Measurements from ENCODE around the gene CTNNBL1. TPM values are rescaled to one million over a fixed set of nuclear protein-coding genes. Genes with fewer than 3 reads are reported as not detected.

The CTNNBL1 gene
- total and polyA plus RNA-seq, 2 experiments from 2014 or later = 36.3 to 68.7 TPM

DNA sequence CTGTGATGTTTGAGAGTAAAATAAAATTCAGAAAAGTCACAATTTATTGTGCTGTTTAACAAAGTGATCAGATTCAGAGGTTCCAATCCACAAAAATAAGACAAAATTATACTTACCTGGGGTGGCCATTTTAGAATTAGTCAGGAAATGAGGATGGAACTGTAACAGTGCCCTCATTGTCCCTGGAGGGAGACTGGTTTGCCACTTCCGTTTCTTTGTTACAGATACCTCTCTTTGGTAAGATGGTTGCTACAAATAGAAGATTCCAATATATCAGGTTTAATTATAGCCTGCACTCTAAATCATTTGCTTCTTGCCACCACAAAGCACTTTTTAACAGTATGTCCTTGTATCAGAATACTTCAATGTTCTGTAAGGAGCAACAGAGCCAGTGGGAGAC lies 95.6 kb downstream of the CTNNBL1 start (continued):
- TF ChIP-seq, protein P1, sequence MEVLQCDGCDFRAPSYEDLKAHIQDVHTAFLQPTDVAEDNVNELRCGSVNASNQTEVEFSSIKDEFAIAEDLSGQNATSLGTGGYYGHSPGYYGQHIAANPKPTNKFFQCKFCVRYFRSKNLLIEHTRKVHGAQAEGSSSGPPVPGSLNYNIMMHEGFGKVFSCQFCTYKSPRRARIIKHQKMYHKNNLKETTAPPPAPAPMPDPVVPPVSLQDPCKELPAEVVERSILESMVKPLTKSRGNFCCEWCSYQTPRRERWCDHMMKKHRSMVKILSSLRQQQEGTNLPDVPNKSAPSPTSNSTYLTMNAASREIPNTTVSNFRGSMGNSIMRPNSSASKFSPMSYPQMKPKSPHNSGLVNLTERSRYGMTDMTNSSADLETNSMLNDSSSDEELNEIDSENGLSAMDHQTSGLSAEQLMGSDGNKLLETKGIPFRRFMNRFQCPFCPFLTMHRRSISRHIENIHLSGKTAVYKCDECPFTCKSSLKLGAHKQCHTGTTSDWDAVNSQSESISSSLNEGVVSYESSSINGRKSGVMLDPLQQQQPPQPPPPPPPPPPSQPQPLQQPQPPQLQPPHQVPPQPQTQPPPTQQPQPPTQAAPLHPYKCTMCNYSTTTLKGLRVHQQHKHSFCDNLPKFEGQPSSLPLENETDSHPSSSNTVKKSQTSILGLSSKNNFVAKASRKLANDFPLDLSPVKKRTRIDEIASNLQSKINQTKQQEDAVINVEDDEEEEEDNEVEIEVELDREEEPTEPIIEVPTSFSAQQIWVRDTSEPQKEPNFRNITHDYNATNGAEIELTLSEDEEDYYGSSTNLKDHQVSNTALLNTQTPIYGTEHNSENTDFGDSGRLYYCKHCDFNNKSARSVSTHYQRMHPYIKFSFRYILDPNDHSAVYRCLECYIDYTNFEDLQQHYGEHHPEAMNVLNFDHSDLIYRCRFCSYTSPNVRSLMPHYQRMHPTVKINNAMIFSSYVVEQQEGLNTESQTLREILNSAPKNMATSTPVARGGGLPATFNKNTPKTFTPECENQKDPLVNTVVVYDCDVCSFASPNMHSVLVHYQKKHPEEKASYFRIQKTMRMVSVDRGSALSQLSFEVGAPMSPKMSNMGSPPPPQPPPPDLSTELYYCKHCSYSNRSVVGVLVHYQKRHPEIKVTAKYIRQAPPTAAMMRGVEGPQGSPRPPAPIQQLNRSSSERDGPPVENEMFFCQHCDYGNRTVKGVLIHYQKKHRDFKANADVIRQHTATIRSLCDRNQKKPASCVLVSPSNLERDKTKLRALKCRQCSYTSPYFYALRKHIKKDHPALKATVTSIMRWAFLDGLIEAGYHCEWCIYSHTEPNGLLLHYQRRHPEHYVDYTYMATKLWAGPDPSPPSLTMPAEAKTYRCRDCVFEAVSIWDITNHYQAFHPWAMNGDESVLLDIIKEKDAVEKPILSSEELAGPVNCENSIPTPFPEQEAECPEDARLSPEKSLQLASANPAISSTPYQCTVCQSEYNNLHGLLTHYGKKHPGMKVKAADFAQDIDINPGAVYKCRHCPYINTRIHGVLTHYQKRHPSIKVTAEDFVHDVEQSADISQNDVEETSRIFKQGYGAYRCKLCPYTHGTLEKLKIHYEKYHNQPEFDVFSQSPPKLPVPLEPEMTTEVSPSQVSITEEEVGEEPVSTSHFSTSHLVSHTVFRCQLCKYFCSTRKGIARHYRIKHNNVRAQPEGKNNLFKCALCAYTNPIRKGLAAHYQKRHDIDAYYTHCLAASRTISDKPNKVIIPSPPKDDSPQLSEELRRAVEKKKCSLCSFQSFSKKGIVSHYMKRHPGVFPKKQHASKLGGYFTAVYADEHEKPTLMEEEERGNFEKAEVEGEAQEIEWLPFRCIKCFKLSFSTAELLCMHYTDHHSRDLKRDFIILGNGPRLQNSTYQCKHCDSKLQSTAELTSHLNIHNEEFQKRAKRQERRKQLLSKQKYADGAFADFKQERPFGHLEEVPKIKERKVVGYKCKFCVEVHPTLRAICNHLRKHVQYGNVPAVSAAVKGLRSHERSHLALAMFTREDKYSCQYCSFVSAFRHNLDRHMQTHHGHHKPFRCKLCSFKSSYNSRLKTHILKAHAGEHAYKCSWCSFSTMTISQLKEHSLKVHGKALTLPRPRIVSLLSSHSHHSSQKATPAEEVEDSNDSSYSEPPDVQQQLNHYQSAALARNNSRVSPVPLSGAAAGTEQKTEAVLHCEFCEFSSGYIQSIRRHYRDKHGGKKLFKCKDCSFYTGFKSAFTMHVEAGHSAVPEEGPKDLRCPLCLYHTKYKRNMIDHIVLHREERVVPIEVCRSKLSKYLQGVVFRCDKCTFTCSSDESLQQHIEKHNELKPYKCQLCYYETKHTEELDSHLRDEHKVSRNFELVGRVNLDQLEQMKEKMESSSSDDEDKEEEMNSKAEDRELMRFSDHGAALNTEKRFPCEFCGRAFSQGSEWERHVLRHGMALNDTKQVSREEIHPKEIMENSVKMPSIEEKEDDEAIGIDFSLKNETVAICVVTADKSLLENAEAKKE (CRISPR knock-in tag; IDR thresholded peaks at IDR 0.05) = no peak
- TF ChIP-seq CREB1 (CRISPR knock-in tag; IDR thresholded peaks at IDR 0.05; ENCODE audit: low read depth) = no peak

DNA sequence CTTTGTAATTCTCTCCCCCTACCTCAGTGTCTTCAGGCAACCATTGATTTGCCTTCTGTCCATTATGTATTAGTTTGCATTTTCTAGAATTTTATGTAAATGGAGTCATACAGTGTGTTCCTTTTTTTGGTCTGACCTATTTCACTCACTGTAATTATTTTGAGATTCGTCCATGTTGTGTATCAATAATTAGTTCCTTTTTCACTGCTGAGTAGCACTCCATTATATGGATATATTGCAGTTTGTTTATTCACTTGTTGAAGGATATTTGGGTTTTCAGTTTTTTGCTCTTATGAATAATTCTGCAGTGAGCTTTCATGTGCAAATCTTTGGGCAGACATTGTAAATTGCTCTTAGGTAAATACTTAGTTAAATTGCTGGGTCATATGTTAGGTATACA lies 97.1 kb downstream of the CTNNBL1 start:
- no peak overlapping the region for H3K4me3 Mint-ChIP-seq
- Histone ChIP-seq H3K79me2 (replicated peaks; ENCODE audit: insufficient read depth) (no peaks in the 10 kb centered on the region), H3F3A (replicated peaks; ENCODE audit: low read depth) (no peaks in the 10 kb centered on the region), H3K27ac (ENCODE audit: low read depth) (no peak overlapping the region), H3K4me2 (no peak overlapping the region), H3K27me3 (ENCODE audit: insufficient read depth) (no peaks in the 10 kb centered on the region), H3K4me1 (ENCODE audit: insufficient read depth) (no peaks in the 10 kb centered on the region; the same call in 1 of the 2 replicates), H3K9me2 (ENCODE audit: insufficient read depth) (no peaks in the 10 kb centered on the region), H4K20me1 (replicated peaks; ENCODE audit: insufficient read depth) (no peaks in the 10 kb centered on the region), H2AFZ (no peak overlapping the region), H3K4me3 (no peak overlapping the region), H3K36me3 (ENCODE audit: insufficient read depth) (peaks cover 11% of the 10 kb centered on the region; the same call in 1 of the 2 replicates)
- DNase-seq (ENCODE audit: low spot score) (no peak), ATAC-seq (no peak)
- H3K9me3 Mint-ChIP-seq = peaks cover 18% of the 10 kb centered on the region
- peaks cover 32% of the 10 kb centered on the region for H3K36me3 Mint-ChIP-seq (ENCODE audit: low read depth)
- H3K27me3 Mint-ChIP-seq (ENCODE audit: insufficient read depth, low read depth, poor library complexity) = peaks cover 2% of the 10 kb centered on the region
- peaks cover 2% of the 10 kb centered on the region; the same call in 2 of the 3 replicates for H3K4me1 Mint-ChIP-seq
- H3K27ac Mint-ChIP-seq = no peak overlapping the region
- no peak for TF ChIP-seq POLR2AphosphoS5 (IDR thresholded peaks at IDR 0.05; ENCODE audit: low read depth)
- TF ChIP-seq, protein P2, sequence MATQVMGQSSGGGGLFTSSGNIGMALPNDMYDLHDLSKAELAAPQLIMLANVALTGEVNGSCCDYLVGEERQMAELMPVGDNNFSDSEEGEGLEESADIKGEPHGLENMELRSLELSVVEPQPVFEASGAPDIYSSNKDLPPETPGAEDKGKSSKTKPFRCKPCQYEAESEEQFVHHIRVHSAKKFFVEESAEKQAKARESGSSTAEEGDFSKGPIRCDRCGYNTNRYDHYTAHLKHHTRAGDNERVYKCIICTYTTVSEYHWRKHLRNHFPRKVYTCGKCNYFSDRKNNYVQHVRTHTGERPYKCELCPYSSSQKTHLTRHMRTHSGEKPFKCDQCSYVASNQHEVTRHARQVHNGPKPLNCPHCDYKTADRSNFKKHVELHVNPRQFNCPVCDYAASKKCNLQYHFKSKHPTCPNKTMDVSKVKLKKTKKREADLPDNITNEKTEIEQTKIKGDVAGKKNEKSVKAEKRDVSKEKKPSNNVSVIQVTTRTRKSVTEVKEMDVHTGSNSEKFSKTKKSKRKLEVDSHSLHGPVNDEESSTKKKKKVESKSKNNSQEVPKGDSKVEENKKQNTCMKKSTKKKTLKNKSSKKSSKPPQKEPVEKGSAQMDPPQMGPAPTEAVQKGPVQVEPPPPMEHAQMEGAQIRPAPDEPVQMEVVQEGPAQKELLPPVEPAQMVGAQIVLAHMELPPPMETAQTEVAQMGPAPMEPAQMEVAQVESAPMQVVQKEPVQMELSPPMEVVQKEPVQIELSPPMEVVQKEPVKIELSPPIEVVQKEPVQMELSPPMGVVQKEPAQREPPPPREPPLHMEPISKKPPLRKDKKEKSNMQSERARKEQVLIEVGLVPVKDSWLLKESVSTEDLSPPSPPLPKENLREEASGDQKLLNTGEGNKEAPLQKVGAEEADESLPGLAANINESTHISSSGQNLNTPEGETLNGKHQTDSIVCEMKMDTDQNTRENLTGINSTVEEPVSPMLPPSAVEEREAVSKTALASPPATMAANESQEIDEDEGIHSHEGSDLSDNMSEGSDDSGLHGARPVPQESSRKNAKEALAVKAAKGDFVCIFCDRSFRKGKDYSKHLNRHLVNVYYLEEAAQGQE (IDR thresholded peaks at IDR 0.05; ENCODE audit: unreplicated experiment) = no peak
- TF ChIP-seq EZH2phosphoT487 (IDR thresholded peaks at IDR 0.05; ENCODE audit: unreplicated experiment) = no peak
- TF ChIP-seq ETS1 (IDR thresholded peaks at IDR 0.05) = no peak
- TF ChIP-seq EZH2 (IDR thresholded peaks at IDR 0.05; ENCODE audit: low read depth, unreplicated experiment) = no peak

Measured in GM23338 (cell line).